GM12878 (cell line): ENCODE results near the gene TRANK1. TPM values are rescaled to one million over a fixed set of nuclear protein-coding genes. Genes with fewer than 3 reads are reported as not detected.
"Not testable (repeated sequence)": the region's sequence is repeated elsewhere in the genome, so short reads cannot be mapped to it uniquely, and the experiment has no call there.

Source experiments
- ATAC-seq: fragments of 200-7000 bp; cut with Tn5 transposase; 3 replicates; pipeline ENCODE4 v1.9.1; 2020; ENCODE audit warnings: mild to moderate bottlenecking, moderate library complexity
- BruUV-seq: library from RNA; stranded (reverse); fragments of 400-500 nt; replicated peaks from 2 replicates; lab custom pipeline; 2021; lab: Mats Ljungman, UMichigan
- CTCF ChIA-PET: fragments of 300-600 bp; sonication (Branson Sonifier 250); formaldehyde crosslinking; extraction: SDS; loops from one replicate; lab custom pipeline; 2021; ENCODE audit warnings: inconsistent platforms; lab: Yijun Ruan, JAX
- POLR2A ChIA-PET: fragments of 350-600 bp; formaldehyde crosslinking; extraction: SDS; loops from one replicate; lab custom pipeline; 2021; ENCODE audit warnings: inconsistent platforms; lab: Charles Lee
- RAD21 ChIA-PET: fragments of 300-600 bp; sonication (Branson Sonifier 250); formaldehyde crosslinking; loops from one replicate; lab custom pipeline; 2023; ENCODE audit warnings: antibody characterized with exemption; ENCODE audit not compliant: unreplicated experiment; lab: Charles Lee
- SMC1A ChIA-PET: fragments of 300-600 bp; sonication (Branson Sonifier 250); formaldehyde crosslinking; loops from one replicate; lab custom pipeline; 2023; ENCODE audit not compliant: unreplicated experiment, uncharacterized antibody; lab: Charles Lee
- DNase-seq: peaks from one replicate; pipeline ENCODE4 v3.0.0-alpha.2; 2011; ENCODE audit warnings: low read depth, low spot score
- FAIRE-seq: peaks from 3 replicates; lab custom pipeline; 2011; peaks lifted over from hg19 to GRCh38; lab: Jason Lieb, UNC
- H2AFZ ChIP-seq: 2 replicates; pipeline ENCODE4 v1.6.0; 2011; ENCODE audit warnings: low read depth, low read length, control low read depth; ENCODE audit not compliant: control insufficient read depth
- H3K27ac ChIP-seq: 2 replicates; pipeline ENCODE4 v1.5.1; 2011; ENCODE audit warnings: control low read depth; ENCODE audit not compliant: control insufficient read depth, insufficient read depth
- H3K27me3 ChIP-seq, 2 experiments: replicated peaks in 1 of 2; 2 replicates each; pipeline versions ENCODE4 v1.6.0 to v1.6.1; 2011; ENCODE audit warnings: low read length in 1 of 2; ENCODE audit not compliant: control insufficient read depth in 2 of 2, insufficient read depth in 2 of 2
- H3K36me3 ChIP-seq, 2 experiments: 2 replicates each; pipeline ENCODE4 v1.5.1; 2011; ENCODE audit warnings: low read length in 1 of 2; ENCODE audit not compliant: control insufficient read depth in 2 of 2, insufficient read depth in 2 of 2
- H3K4me1 ChIP-seq: 2 replicates; pipeline ENCODE4 v1.6.1; 2011; ENCODE audit warnings: mild to moderate bottlenecking, low read length, moderate library complexity, mixed read lengths; ENCODE audit not compliant: control insufficient read depth, insufficient read depth
- H3K4me2 ChIP-seq: 2 replicates; pipeline ENCODE4 v1.6.0; 2011; ENCODE audit warnings: control low read depth; ENCODE audit not compliant: control insufficient read depth, insufficient read depth
- H3K4me3 ChIP-seq: fragments of 200-600 bp; sonication (generic); 2 replicates; pipeline ENCODE4 v1.5.1; 2016
- H3K79me2 ChIP-seq: 2 replicates; pipeline ENCODE4 v1.6.0; 2011; ENCODE audit warnings: low read length; ENCODE audit not compliant: control insufficient read depth, insufficient read depth
- H3K9ac ChIP-seq: 2 replicates; pipeline ENCODE4 v1.8.0; 2011; ENCODE audit warnings: low read length, control low read depth, mixed read lengths; ENCODE audit not compliant: control insufficient read depth, insufficient read depth
- H3K9me3 ChIP-seq: replicated peaks from 3 replicates; pipeline ENCODE4 v1.5.1; 2011; ENCODE audit warnings: mild to moderate bottlenecking, low read length; ENCODE audit not compliant: control insufficient read depth, insufficient read depth
- H4K20me1 ChIP-seq: 2 replicates; pipeline ENCODE4 v1.6.0; 2011; ENCODE audit not compliant: control insufficient read depth, insufficient read depth
- NR2C1 ChIP-seq: fragments of 450-650 bp; IDR thresholded peaks from 2 replicates; pipeline ENCODE4 v1.6.1; 2017; ENCODE audit warnings: antibody characterized with exemption, mild to moderate bottlenecking, moderate library complexity
- ZNF217 ChIP-seq: fragments of 450-650 bp; IDR thresholded peaks from 2 replicates; pipeline ENCODE4 v1.6.1; 2017; ENCODE audit warnings: antibody characterized with exemption, mild to moderate bottlenecking
- WGBS: methylation state at CpG from one replicate; pipeline ENCODE4 v1.1.6; 2016; ENCODE audit warnings: low lambda C conversion rate; ENCODE audit not compliant: insufficient replicate concordance, insufficient coverage; ENCODE audit errors: missing lambda C conversion rate; 5-methylcytosine and 5-hydroxymethylcytosine counted together
- in situ Hi-C: fragments of 300-500 bp; cut with MboI; formaldehyde crosslinking; loops from 9 replicates; pipeline ENCODE4 v1.14.3; 2018; ENCODE audit warnings: mixed read lengths
- intact Hi-C: fragments of 100-400 bp; cut with micrococcal nuclease; formaldehyde crosslinking; loops from one replicate; pipeline ENCODE4 v1.14.2; 2022; ENCODE audit not compliant: unreplicated experiment
- polyA plus RNA-seq, 11 experiments: library from polyadenylated mRNA; depleted of rRNA in 4 of 11; unstranded in 6 of 11; stranded (reverse) in 5 of 11; fragments of >200 nt; fragmentation: Nextera tagmentation in 4 of 11; fragmentation: Illumina TruSeq in 1 of 11; extraction: Ambion mirVana in 4 of 11; extraction: Trizol in 1 of 11; gene quantifications; 1 replicate in 1 of 11; 2 replicates in 10 of 11; pipeline versions ENCODE4 v1.2.1 to v1.2.3, GENCODE V29; 2011 to 2016; ENCODE audit warnings: inconsistent platforms in 2 of 11, missing spikeins in 2 of 11, low read depth in 1 of 11
- total RNA-seq, 4 experiments: library from RNA; depleted of rRNA in 3 of 4; stranded (reverse); fragments of >200 nt in 3 of 4; fragmentation: Illumina TruSeq in 1 of 4; extraction: Trizol in 1 of 4; gene quantifications; 2 replicates each; pipeline versions ENCODE4 v1.2.1 to v1.2.3, GENCODE V29; 2013 to 2021

TRANK1 gene
- total and polyA plus RNA-seq, 10 of the 15 experiments (the other 5 are each of a cell fraction or from before 2014, with no cell fraction given), result 0.46 to 8.8 (median 1.1) TPM

DNA sequence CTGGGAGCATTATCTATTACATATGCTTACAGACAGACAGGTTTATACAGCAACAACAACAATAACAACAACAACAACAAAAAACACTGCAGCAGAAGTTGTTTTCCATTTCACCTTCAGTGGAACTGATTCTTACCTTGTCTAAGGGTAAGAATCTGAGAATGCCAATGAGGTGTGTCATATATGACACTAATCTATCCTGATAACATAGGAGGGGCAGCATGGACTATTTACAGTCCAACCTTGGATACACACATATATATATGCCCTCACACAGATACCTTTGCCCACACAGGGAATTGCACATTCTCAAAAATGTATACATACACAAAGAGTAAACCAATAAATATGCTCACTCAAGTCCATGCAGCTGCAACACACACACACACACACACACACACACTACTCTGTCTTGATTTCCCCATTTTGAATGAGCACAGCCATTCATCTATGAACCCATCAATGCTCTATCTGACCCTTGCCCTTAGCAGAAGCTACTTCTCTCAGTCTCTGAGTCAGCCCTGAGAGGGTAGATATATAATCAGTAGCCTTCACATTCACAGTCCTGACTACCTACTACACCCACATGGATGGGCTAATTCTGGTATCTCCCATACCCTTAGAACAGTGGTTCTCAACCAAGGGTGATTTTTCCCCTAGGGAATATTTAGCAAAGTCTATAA lies 9.7 kb upstream of the TRANK1 start:
- no peak for DNase-seq
- H3K36me3 ChIP-seq, result no peaks in the 10 kb centered on the region
- no peak for FAIRE-seq
- no peak overlapping the region for H3K9ac ChIP-seq
- intact Hi-C loops (no loop called here), in situ Hi-C loops (loop anchor here (5.0 kb wide), 1 partner anchor 227 kb away; no protein-coding TSS in a partner anchor)
- no peak overlapping the region for H3K27ac ChIP-seq
- H3K9me3 ChIP-seq, result no peaks in the 10 kb centered on the region
- no TSS peak for BruUV-seq
- RAD21 ChIA-PET, result interaction anchor here (0.6 to 1.4 kb wide), 3 partner anchors 13 to 80 kb away, joined by 3 read pairs; no protein-coding TSS in a partner anchor
- no peak overlapping the region for H3K4me3 ChIP-seq
- H3K79me2 ChIP-seq, result no peaks in the 10 kb centered on the region
- H3K4me2 ChIP-seq, result no peak overlapping the region
- TF ChIP-seq ZNF217 (no peak), NR2C1 (no peak)
- no peak overlapping the region for H2AFZ ChIP-seq
- SMC1A ChIA-PET, result interaction anchor here (0.6 to 1.4 kb wide), 3 partner anchors 16 to 204 kb away, joined by 3 to 4 read pairs (median 3); no protein-coding TSS in a partner anchor
- H4K20me1 ChIP-seq, result no peaks in the 10 kb centered on the region
- no peaks in the 10 kb centered on the region for H3K4me1 ChIP-seq
- CTCF ChIA-PET, result interaction anchor here (1.3 to 5.4 kb wide), 2 partner anchors 20 to 86 kb away, joined by 3 to 66 read pairs; no protein-coding TSS in a partner anchor
- no peaks in the 10 kb centered on the region for H3K27me3 ChIP-seq
- no peak for ATAC-seq
- POLR2A ChIA-PET, result no interaction called here

DNA sequence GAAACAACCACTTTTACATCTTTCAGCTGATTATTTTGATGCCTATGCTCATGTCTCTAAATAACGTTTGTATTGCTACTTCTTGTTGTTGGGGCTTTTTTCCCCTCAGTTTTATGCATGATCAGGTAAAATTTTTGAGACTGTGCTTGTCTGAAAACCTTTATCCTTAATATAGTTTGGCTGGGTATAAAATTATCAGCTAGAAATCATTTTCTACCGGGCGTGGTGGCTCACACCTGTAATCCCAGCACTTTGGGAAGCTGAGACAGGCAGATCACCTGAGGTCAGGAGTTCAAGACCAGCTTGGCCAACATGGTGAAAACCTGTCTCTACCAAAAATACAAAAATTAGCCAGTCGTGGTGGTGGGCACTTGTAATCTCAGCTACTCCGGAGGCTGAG lies 3.0 kb upstream of the TRANK1 start:
- H3K4me3 ChIP-seq, FAIRE-seq, ATAC-seq, intact Hi-C loops, H2AFZ ChIP-seq, in situ Hi-C loops, H3K9ac ChIP-seq, BruUV-seq, H3K9me3 ChIP-seq, H3K4me2 ChIP-seq, DNase-seq, H3K27ac ChIP-seq, H3K79me2 ChIP-seq, H3K4me1 ChIP-seq, H3K36me3 ChIP-seq, POLR2A ChIA-PET, H4K20me1 ChIP-seq: not testable (repeated sequence)
- ChIA-PET CTCF (interaction anchor here (1.0 to 2.1 kb wide), 2 partner anchors 11 to 78 kb away, joined by 4 to 21 read pairs; no protein-coding TSS in a partner anchor), RAD21 (interaction anchor here (0.9 kb wide), 1 partner anchor 10 kb away, joined by 4 read pairs; no protein-coding TSS in a partner anchor), SMC1A (interaction anchor here (1.2 kb wide), 1 partner anchor 10 kb away, joined by 5 read pairs; no protein-coding TSS in a partner anchor)
- H3K27me3 ChIP-seq, result peaks cover 7 to 12% of the 10 kb centered on the region in 2 experiments
- WGBS, result 83% methylated on average over 5 of the region's 5 CpGs
